Measurements from ENCODE around the gene EIF4A3.

DNA sequence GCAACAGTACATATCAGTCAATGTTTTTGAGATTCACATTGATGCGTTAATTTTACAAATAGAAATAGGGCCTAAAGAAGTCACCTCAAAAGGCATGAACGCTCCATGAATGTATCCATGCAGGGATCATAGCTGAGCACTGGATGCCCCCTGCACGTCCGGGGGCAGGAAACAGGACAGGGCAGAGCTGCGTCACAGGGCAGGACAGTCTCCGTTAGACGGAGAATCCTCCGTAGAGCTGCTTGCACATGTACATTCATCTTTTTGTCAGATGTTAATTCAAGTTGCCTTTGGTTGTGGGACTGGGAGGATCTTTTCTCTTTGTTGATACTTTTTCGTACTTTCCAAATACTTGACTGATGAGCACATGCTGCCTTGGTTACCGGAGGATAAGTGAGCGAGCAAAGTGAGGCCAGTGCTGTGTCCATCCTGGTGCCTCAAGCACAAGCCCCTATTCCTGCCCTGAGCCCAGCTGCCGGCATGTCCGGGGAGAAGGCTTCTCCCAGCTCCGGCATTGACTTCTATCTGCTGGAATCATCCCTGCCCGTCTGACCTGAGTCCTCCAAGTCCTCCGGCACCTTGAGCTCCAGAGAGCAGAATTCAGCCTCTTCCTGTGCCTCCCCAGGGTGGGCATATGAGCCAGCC, 30.5 kb downstream of the EIF4A3 start:
- no peak for TF ChIP-seq POLR2A (IDR thresholded peaks at IDR 0.05; ENCODE audit: low read length)
- TF ChIP-seq, protein P1, sequence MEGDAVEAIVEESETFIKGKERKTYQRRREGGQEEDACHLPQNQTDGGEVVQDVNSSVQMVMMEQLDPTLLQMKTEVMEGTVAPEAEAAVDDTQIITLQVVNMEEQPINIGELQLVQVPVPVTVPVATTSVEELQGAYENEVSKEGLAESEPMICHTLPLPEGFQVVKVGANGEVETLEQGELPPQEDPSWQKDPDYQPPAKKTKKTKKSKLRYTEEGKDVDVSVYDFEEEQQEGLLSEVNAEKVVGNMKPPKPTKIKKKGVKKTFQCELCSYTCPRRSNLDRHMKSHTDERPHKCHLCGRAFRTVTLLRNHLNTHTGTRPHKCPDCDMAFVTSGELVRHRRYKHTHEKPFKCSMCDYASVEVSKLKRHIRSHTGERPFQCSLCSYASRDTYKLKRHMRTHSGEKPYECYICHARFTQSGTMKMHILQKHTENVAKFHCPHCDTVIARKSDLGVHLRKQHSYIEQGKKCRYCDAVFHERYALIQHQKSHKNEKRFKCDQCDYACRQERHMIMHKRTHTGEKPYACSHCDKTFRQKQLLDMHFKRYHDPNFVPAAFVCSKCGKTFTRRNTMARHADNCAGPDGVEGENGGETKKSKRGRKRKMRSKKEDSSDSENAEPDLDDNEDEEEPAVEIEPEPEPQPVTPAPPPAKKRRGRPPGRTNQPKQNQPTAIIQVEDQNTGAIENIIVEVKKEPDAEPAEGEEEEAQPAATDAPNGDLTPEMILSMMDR (IDR thresholded peaks at IDR 0.05), result no peak
